GM12878 (cell line): ENCODE results near the gene INF2. TPM values are rescaled to one million over a fixed set of nuclear protein-coding genes. Genes with fewer than 3 reads are reported as not detected.
A peak's percentile ranks its signal among the peaks of the same experiment; 100 is the strongest.

Experiments
- ATAC-seq: fragments of 200-7000 bp; cut with Tn5 transposase; 3 replicates; pipeline ENCODE4 v1.9.1; 2020; ENCODE audit warnings: mild to moderate bottlenecking, moderate library complexity
- BruUV-seq: library from RNA; stranded (reverse); fragments of 400-500 nt; replicated peaks from 2 replicates; lab custom pipeline; 2021; lab: Mats Ljungman, UMichigan
- CTCF ChIA-PET: fragments of 300-600 bp; sonication (Branson Sonifier 250); formaldehyde crosslinking; extraction: SDS; loops from one replicate; lab custom pipeline; 2021; ENCODE audit warnings: inconsistent platforms; lab: Yijun Ruan, JAX
- POLR2A ChIA-PET: fragments of 350-600 bp; formaldehyde crosslinking; extraction: SDS; loops from one replicate; lab custom pipeline; 2021; ENCODE audit warnings: inconsistent platforms; lab: Charles Lee
- RAD21 ChIA-PET: fragments of 300-600 bp; sonication (Branson Sonifier 250); formaldehyde crosslinking; loops from one replicate; lab custom pipeline; 2023; ENCODE audit warnings: antibody characterized with exemption; ENCODE audit not compliant: unreplicated experiment; lab: Charles Lee
- SMC1A ChIA-PET: fragments of 300-600 bp; sonication (Branson Sonifier 250); formaldehyde crosslinking; loops from one replicate; lab custom pipeline; 2023; ENCODE audit not compliant: unreplicated experiment, uncharacterized antibody; lab: Charles Lee
- DNase-seq: peaks from one replicate; pipeline ENCODE4 v3.0.0-alpha.2; 2011; ENCODE audit warnings: low read depth, low spot score
- FAIRE-seq: peaks from 3 replicates; lab custom pipeline; 2011; peaks lifted over from hg19 to GRCh38; lab: Jason Lieb, UNC
- H2AFZ ChIP-seq: 2 replicates; pipeline ENCODE4 v1.6.0; 2011; ENCODE audit warnings: low read depth, low read length, control low read depth; ENCODE audit not compliant: control insufficient read depth
- H3K27ac ChIP-seq: 2 replicates; pipeline ENCODE4 v1.5.1; 2011; ENCODE audit warnings: control low read depth; ENCODE audit not compliant: control insufficient read depth, insufficient read depth
- H3K27me3 ChIP-seq, 2 experiments: replicated peaks in 1 of 2; 2 replicates each; pipeline versions ENCODE4 v1.6.0 to v1.6.1; 2011; ENCODE audit warnings: low read length in 1 of 2; ENCODE audit not compliant: control insufficient read depth in 2 of 2, insufficient read depth in 2 of 2
- H3K36me3 ChIP-seq, 2 experiments: 2 replicates each; pipeline ENCODE4 v1.5.1; 2011; ENCODE audit warnings: low read length in 1 of 2; ENCODE audit not compliant: control insufficient read depth in 2 of 2, insufficient read depth in 2 of 2
- H3K4me1 ChIP-seq: 2 replicates; pipeline ENCODE4 v1.6.1; 2011; ENCODE audit warnings: mild to moderate bottlenecking, low read length, moderate library complexity, mixed read lengths; ENCODE audit not compliant: control insufficient read depth, insufficient read depth
- H3K4me2 ChIP-seq: 2 replicates; pipeline ENCODE4 v1.6.0; 2011; ENCODE audit warnings: control low read depth; ENCODE audit not compliant: control insufficient read depth, insufficient read depth
- H3K4me3 ChIP-seq: fragments of 200-600 bp; sonication (generic); 2 replicates; pipeline ENCODE4 v1.5.1; 2016
- H3K79me2 ChIP-seq: 2 replicates; pipeline ENCODE4 v1.6.0; 2011; ENCODE audit warnings: low read length; ENCODE audit not compliant: control insufficient read depth, insufficient read depth
- H3K9ac ChIP-seq: 2 replicates; pipeline ENCODE4 v1.8.0; 2011; ENCODE audit warnings: low read length, control low read depth, mixed read lengths; ENCODE audit not compliant: control insufficient read depth, insufficient read depth
- H3K9me3 ChIP-seq: replicated peaks from 3 replicates; pipeline ENCODE4 v1.5.1; 2011; ENCODE audit warnings: mild to moderate bottlenecking, low read length; ENCODE audit not compliant: control insufficient read depth, insufficient read depth
- H4K20me1 ChIP-seq: 2 replicates; pipeline ENCODE4 v1.6.0; 2011; ENCODE audit not compliant: control insufficient read depth, insufficient read depth
- ATF3 ChIP-seq: IDR thresholded peaks from 2 replicates; pipeline ENCODE4 v1.6.1; 2011; ENCODE audit warnings: low read depth, mild to moderate bottlenecking, low read length, moderate library complexity, borderline replicate concordance; ENCODE audit errors: extremely low read depth
- ATF7 ChIP-seq: fragments of 450-650 bp; IDR thresholded peaks from 2 replicates; pipeline ENCODE4 v1.6.1; 2016; ENCODE audit warnings: low read depth, mild to moderate bottlenecking
- BCL11A ChIP-seq: IDR thresholded peaks from 2 replicates; pipeline ENCODE4 v1.6.1; 2011; ENCODE audit warnings: low read depth, low read length
- BHLHE40 ChIP-seq, 2 experiments: fragments of 450-650 bp in 1 of 2; IDR thresholded peaks; 2 replicates each; pipeline ENCODE4 v1.6.1; 2011 to 2017; ENCODE audit warnings: low read depth in 2 of 2, borderline replicate concordance in 1 of 2, improper control_type of control experiment in 1 of 2, low read length in 1 of 2, mild to moderate bottlenecking in 1 of 2
- CREB1 ChIP-seq: IDR thresholded peaks from 2 replicates; pipeline ENCODE4 v1.6.1; 2012; ENCODE audit warnings: low read depth, mild to moderate bottlenecking, inconsistent platforms
- EGR1 ChIP-seq, 2 experiments: IDR thresholded peaks; 1 replicate in 1 of 2; 2 replicates in 1 of 2; pipeline ENCODE4 v1.6.1; 2011 to 2012; ENCODE audit warnings: low read depth in 2 of 2, low read length in 2 of 2, borderline replicate concordance in 1 of 2, mild to moderate bottlenecking in 1 of 2, moderate library complexity in 1 of 2
- ELK1 ChIP-seq: IDR thresholded peaks from 2 replicates; pipeline ENCODE4 v1.6.1; 2012; ENCODE audit warnings: low read depth, low read length, improper control_type of control experiment
- MAX ChIP-seq: IDR thresholded peaks from 2 replicates; pipeline ENCODE4 v1.6.1; 2012; ENCODE audit warnings: low read depth, low read length, improper control_type of control experiment
- MTA3 ChIP-seq: IDR thresholded peaks from 2 replicates; pipeline ENCODE4 v1.6.1; 2012; ENCODE audit warnings: low read length, inconsistent platforms, borderline replicate concordance
- TCF12 ChIP-seq: IDR thresholded peaks from 2 replicates; pipeline ENCODE4 v1.6.1; 2011; ENCODE audit warnings: low read depth, mild to moderate bottlenecking, low read length
- ZBED1 ChIP-seq: IDR thresholded peaks from 2 replicates; pipeline ENCODE4 v1.6.1; 2016; ENCODE audit warnings: borderline replicate concordance
- WGBS: methylation state at CpG from one replicate; pipeline ENCODE4 v1.1.6; 2016; ENCODE audit warnings: low lambda C conversion rate; ENCODE audit not compliant: insufficient replicate concordance, insufficient coverage; ENCODE audit errors: missing lambda C conversion rate; 5-methylcytosine and 5-hydroxymethylcytosine counted together
- in situ Hi-C: fragments of 300-500 bp; cut with MboI; formaldehyde crosslinking; loops from 9 replicates; pipeline ENCODE4 v1.14.3; 2018; ENCODE audit warnings: mixed read lengths
- intact Hi-C: fragments of 100-400 bp; cut with micrococcal nuclease; formaldehyde crosslinking; loops from one replicate; pipeline ENCODE4 v1.14.2; 2022; ENCODE audit not compliant: unreplicated experiment
- polyA plus RNA-seq, 11 experiments: library from polyadenylated mRNA; depleted of rRNA in 4 of 11; unstranded in 6 of 11; stranded (reverse) in 5 of 11; fragments of >200 nt; fragmentation: Nextera tagmentation in 4 of 11; fragmentation: Illumina TruSeq in 1 of 11; extraction: Ambion mirVana in 4 of 11; extraction: Trizol in 1 of 11; gene quantifications; 1 replicate in 1 of 11; 2 replicates in 10 of 11; pipeline versions ENCODE4 v1.2.1 to v1.2.3, GENCODE V29; 2011 to 2016; ENCODE audit warnings: inconsistent platforms in 2 of 11, missing spikeins in 2 of 11, low read depth in 1 of 11
- total RNA-seq, 4 experiments: library from RNA; depleted of rRNA in 3 of 4; stranded (reverse); fragments of >200 nt in 3 of 4; fragmentation: Illumina TruSeq in 1 of 4; extraction: Trizol in 1 of 4; gene quantifications; 2 replicates each; pipeline versions ENCODE4 v1.2.1 to v1.2.3, GENCODE V29; 2013 to 2021

The INF2 gene
- total and polyA plus RNA-seq, 10 of the 15 experiments (the other 5 are each of a cell fraction or from before 2014, with no cell fraction given) = 0.72 to 43.2 (median 8.3) TPM

GRCh38 chr14:104657563-104658324 lies 31.7 kb upstream of the INF2 start (continued):
- no peak for TF ChIP-seq ATF3
- TF ChIP-seq ELK1 = no peak
- TF ChIP-seq BCL11A = no peak
- TF ChIP-seq BHLHE40 (IDR thresholded peaks at IDR 0.05; ENCODE audit: borderline replicate concordance in 1 of 2, low read depth in 2 of 2, low read length in 1 of 2) = peak; percentile 12 to 62; a peak in 2 of 4 replicates

- Histone ChIP-seq H3K4me3 (no peak overlapping the region; the same call in 1 of the 2 replicates), H3K4me1 (peaks cover 56% of the 10 kb centered on the region), H4K20me1 (no peaks in the 10 kb centered on the region), H3K9ac (peak overlapping the region; percentile 11), H3K4me2 (peak overlapping the region; percentile 61), H3K27me3 (no peaks in the 10 kb centered on the region), H3K79me2 (no peaks in the 10 kb centered on the region; the same call in 1 of the 2 replicates), H3K36me3 (no peaks in the 10 kb centered on the region), H3K27ac (peak overlapping the region; percentile 71), H3K9me3 (peaks cover 2% of the 10 kb centered on the region), H2AFZ (peak overlapping the region; percentile 63)
- RAD21 ChIA-PET = interaction anchor here (0.7 to 3.0 kb wide), 9 partner anchors 17 to 832 kb away, joined by 3 to 29 read pairs (median 3); no protein-coding TSS in a partner anchor
- WGBS = 38% methylated on average over 15 of the region's 15 CpGs
- SMC1A ChIA-PET = interaction anchor here (0.8 to 5.7 kb wide), 7 partner anchors 9 to 51 kb away, joined by 3 to 60 read pairs (median 4); no protein-coding TSS in a partner anchor
- FAIRE-seq (no peak), DNase-seq (no peak), ATAC-seq (no peak)
- BruUV-seq = no TSS peak
- intact Hi-C loops = no loop called here
- TF ChIP-seq MAX = 0 out of 2 replicates have a peak, but pooled peaks have one; percentile 21
- TF ChIP-seq TCF12 = peak; percentile 65; the same call in 1 of the 2 replicates
- no peak for TF ChIP-seq ZBED1
- TF ChIP-seq EGR1 (IDR thresholded peaks at IDR 0.05; ENCODE audit: borderline replicate concordance in 1 of 2, low read depth in 2 of 2, low read length in 2 of 2) = peak in 1 of 2 experiments; percentile 51; a peak in 1 of 3 replicates
- no peak for TF ChIP-seq ATF7
- no peak for TF ChIP-seq CREB1
- 0 out of 2 replicates have a peak, but pooled peaks have one; percentile 7 for TF ChIP-seq MTA3
- CTCF ChIA-PET = interaction anchor here (1.0 to 4.6 kb wide), 8 partner anchors 10 to 136 kb away, joined by 3 to 72 read pairs (median 3); no protein-coding TSS in a partner anchor
- POLR2A ChIA-PET = interaction anchor here (1.0 to 5.2 kb wide), 4 partner anchors 10 to 94 kb away, joined by 3 to 49 read pairs (median 6); partner anchors contain the start of gene SIVA1
- in situ Hi-C loops = no loop called here
These were observed 31.1 kb upstream of the INF2 start for GRCh38 chr14:104658325-104658712.
